ENCODE measurements around the gene SPATA17. TPM values are rescaled to one million over a fixed set of nuclear protein-coding genes. Genes with fewer than 3 reads are reported as not detected.

SPATA17 gene
- total and polyA plus RNA-seq, 2 donors (not counting 3 experiments of a cell fraction or from before 2014, with no cell fraction given): not detected

GRCh38 chr1:217896490-217896889 lies 265.3 kb downstream of the SPATA17 start:
- ChIA-PET CTCF (no interaction called here), POLR2A (no interaction called here)
- no TSS peak for BruUV-seq (replicated peaks)
- Histone ChIP-seq H3K4me3 (replicated peaks in 1 of 3; ENCODE audit: insufficient read depth in 1 of 3, low read depth in 1 of 3, low read length in 3 of 3) (no peak overlapping the region), H3K9me1 (replicated peaks; ENCODE audit: control insufficient read depth, extremely low read depth, insufficient read depth, low read length) (no peaks in the 10 kb centered on the region), H4K20me1 (replicated peaks; ENCODE audit: control insufficient read depth, extremely low read depth, insufficient read depth, low read length) (no peaks in the 10 kb centered on the region), H3K9me3 (replicated peaks; ENCODE audit: control insufficient read depth, insufficient read depth, low read length) (no peaks in the 10 kb centered on the region), H3K9ac (replicated peaks; ENCODE audit: extremely low read depth, insufficient read depth, low read length) (no peak overlapping the region), H2AFZ (ENCODE audit: low read depth, low read length) (no peak overlapping the region), H3K27ac (ENCODE audit: insufficient read depth, low read depth, low read length) (no peak overlapping the region), H3K27me3 (ENCODE audit: control insufficient read depth in 2 of 2, insufficient read depth in 2 of 2, low read length in 2 of 2) (no peaks in the 10 kb centered on the region), H3K4me2 (ENCODE audit: insufficient read depth, low read length) (no peak overlapping the region), H3K36me3 (ENCODE audit: control insufficient read depth in 2 of 2, extremely low read depth in 1 of 2, insufficient read depth in 2 of 2, low read length in 2 of 2) (no peaks in the 10 kb centered on the region), H3K4me1 (ENCODE audit: control insufficient read depth, extremely low read depth, insufficient read depth, low read length) (no peaks in the 10 kb centered on the region), H3K79me2 (ENCODE audit: control insufficient read depth, insufficient read depth, low read length) (no peaks in the 10 kb centered on the region)
- DNase-seq (ENCODE audit: low read depth, low spot score) (no peak), FAIRE-seq (no peak)
- TF ChIP-seq JUN (IDR thresholded peaks at IDR 0.05; ENCODE audit: borderline replicate concordance, insufficient read depth, insufficient read length, low read depth) (no peak), CTCF (IDR thresholded peaks at IDR 0.05; ENCODE audit: extremely low read depth in 1 of 2, insufficient read depth in 1 of 2, low read depth in 1 of 2, low read length in 2 of 2) (no peak), GATA2 (IDR thresholded peaks at IDR 0.05; ENCODE audit: insufficient read depth, insufficient read length, low read depth, low read length) (no peak), EZH2 (IDR thresholded peaks at IDR 0.05; ENCODE audit: borderline replicate concordance, low read depth, low read length, severe bottlenecking) (no peak), MAX (IDR thresholded peaks at IDR 0.05; ENCODE audit: insufficient read depth, insufficient read length) (no peak), POLR2AphosphoS5 (IDR thresholded peaks at IDR 0.05; ENCODE audit: insufficient read depth, low read depth, low read length) (no peak), FOS (IDR thresholded peaks at IDR 0.05; ENCODE audit: borderline replicate concordance, insufficient read depth, low read length) (no peak), MYC (IDR thresholded peaks at IDR 0.05; ENCODE audit: low read depth, low read length) (no peak), POLR2A (IDR thresholded peaks at IDR 0.05; ENCODE audit: low read depth, low read length) (no peak)
- dilution Hi-C loops (cut with MboI; ENCODE audit: extremely low pct_ligation_motif_present, low sequenced_read_pairs) (no loop called here), intact Hi-C loops (cut with micrococcal nuclease) (no loop called here)
